Measurements from ENCODE around the gene DAGLA. TPM values are rescaled to one million over a fixed set of nuclear protein-coding genes. Genes with fewer than 3 reads are reported as not detected.

The DAGLA gene
- total RNA-seq, 1 experiment from 2014 or later: 4.5 TPM

- H3K23ac ChIP-seq (ENCODE audit: insufficient read length, low read depth, low read length): no peak overlapping the region
- no peak overlapping the region for H2BK120ac ChIP-seq (ENCODE audit: low read depth, low read length, poor library complexity, severe bottlenecking)
- H3K18ac ChIP-seq (ENCODE audit: insufficient read length, low read depth, low read length): no peak overlapping the region
- no peak overlapping the region for H3K56ac ChIP-seq (ENCODE audit: insufficient read length, low read depth, low read length)
- peak; percentile 89 for DNase-seq
- H4K20me1 ChIP-seq (ENCODE audit: control insufficient read depth, insufficient read depth, insufficient read length): no peaks in the 10 kb centered on the region
- H3K4me3 Mint-ChIP-seq: no peak overlapping the region
- no peak overlapping the region for H2BK20ac ChIP-seq (ENCODE audit: low read depth, low read length, poor library complexity, severe bottlenecking)
- peaks cover 30 to 46% of the 10 kb centered on the region in 2 experiments for H3K4me1 Mint-ChIP-seq
- TF ChIP-seq CTCF (conservative IDR thresholded peaks at IDR 0.05): peak; percentile 89
- H4K8ac ChIP-seq (replicated peaks; ENCODE audit: insufficient read length, low read depth, low read length): no peak overlapping the region
- H3K4me1 ChIP-seq (ENCODE audit: insufficient read depth, low read length): peaks cover 2% of the 10 kb centered on the region; the same call in 1 of the 2 replicates
- no peaks in the 10 kb centered on the region for H3K9me3 ChIP-seq (ENCODE audit: control insufficient read depth, low read depth, low read length)
- H2BK15ac ChIP-seq (ENCODE audit: low read depth, low read length): no peak overlapping the region
- H2BK12ac ChIP-seq (ENCODE audit: insufficient read length, low read depth, low read length): no peak overlapping the region
- no peak overlapping the region for H3K4ac ChIP-seq (ENCODE audit: low read depth, low read length)
- 0 out of 7 replicates have a peak overlapping the region, but pooled peaks of 1 of the 3 experiments have one; percentile 10 for H3K27ac Mint-ChIP-seq
- H3K27me3 Mint-ChIP-seq (ENCODE audit: low read depth): peaks cover 22% of the 10 kb centered on the region
- H3K27ac ChIP-seq (ENCODE audit: insufficient read length, low read depth, low read length): no peak overlapping the region
- no peak overlapping the region for H2AFZ ChIP-seq (ENCODE audit: low read length)
- peaks cover 0 to 4% (median 0%) of the 10 kb centered on the region in 3 experiments; a peak in 2 of 7 replicates for H3K36me3 Mint-ChIP-seq (ENCODE audit: insufficient read depth in 1 of 3, low read depth in 3 of 3)
- no peak overlapping the region for H2AK5ac ChIP-seq (ENCODE audit: insufficient read length, low read length)
- H3K9ac ChIP-seq (ENCODE audit: extremely low read depth, insufficient read length, low read length): no peak overlapping the region
- H3K79me2 ChIP-seq (ENCODE audit: insufficient read depth, low read length): no peaks in the 10 kb centered on the region
- WGBS (ENCODE audit: extremely low coverage, insufficient read length, low lambda C conversion rate): no CpG with 5 or more reads among the region's 19 CpGs
- no peak overlapping the region for H4K91ac ChIP-seq (ENCODE audit: insufficient read length, low read depth, low read length)
- no peak overlapping the region for H4K5ac ChIP-seq (ENCODE audit: insufficient read length, low read depth, low read length)
- no peaks in the 10 kb centered on the region for H3K23me2 ChIP-seq (ENCODE audit: insufficient read length, low read depth, low read length, poor library complexity, severe bottlenecking)
- H3K79me1 ChIP-seq (ENCODE audit: insufficient read depth, low read depth, low read length, poor library complexity, severe bottlenecking): no peaks in the 10 kb centered on the region
- no peak overlapping the region for H2BK5ac ChIP-seq (ENCODE audit: insufficient read length, low read length)
- H3K27me3 ChIP-seq (ENCODE audit: insufficient read depth, low read length): no peaks in the 10 kb centered on the region; the same call in 1 of the 2 replicates
- no peak overlapping the region for H3K14ac ChIP-seq (ENCODE audit: insufficient read depth, low read length)
- H3K4me2 ChIP-seq (ENCODE audit: insufficient read depth, insufficient read length, low read length): no peak overlapping the region
- no peak overlapping the region for H3T11ph ChIP-seq (ENCODE audit: low read length)
- no peaks in the 10 kb centered on the region; a peak in 1 of 5 replicates for H3K9me3 Mint-ChIP-seq
Observed at GRCh38 chr11:61747192-61747966, 67.2 kb downstream of the DAGLA start.

Measured in H9 (cell line).